ENCODE results near the gene CBX7. TPM values are rescaled to one million over a fixed set of nuclear protein-coding genes. Genes with fewer than 3 reads are reported as not detected.

CBX7 gene
- total and polyA plus RNA-seq, 5 donors, result 68.1 to 97.9 (median 72.5) TPM

- DNase-seq (peak in 1 of 3 donors; percentile 52), ATAC-seq (no peak)
- intact Hi-C loops (cut with DNase I), result no loop called here
Observed at GRCh38 chr22:39098026-39098425, 54.5 kb downstream of the CBX7 start.

GRCh38 chr22:39097098-39098020, 55.1 kb downstream of the CBX7 start, which contains the start of gene APOBEC3H:
Gene APOBEC3H (plus strand): TSS chr22:39097244. CDS start chr22:39100279, 3,035 bp downstream.
- 74% methylated on average over 9 of the region's 9 CpGs for whole genome bisulfite sequencing
- Histone ChIP-seq H3K27me3 (ENCODE audit: control insufficient read depth, insufficient read depth) (no peaks in the 10 kb centered on the region), H3K27ac (ENCODE audit: low read length) (no peak within 1 kb of the TSS), H3K9me3 (ENCODE audit: control insufficient read depth, low read length) (no peaks in the 10 kb centered on the region), H3K4me1 (ENCODE audit: control insufficient read depth, insufficient read depth, low read length) (peaks cover 2% of the 10 kb centered on the region), H3K4me3 (ENCODE audit: low read length) (no peak within 1 kb of the TSS)
- DNase-seq, result no peak
- intact Hi-C loops (cut with DNase I), result no loop called here
- ATAC-seq, result peak; percentile 59 to 80

More at GRCh38 chr22:39098026-39098425, 54.5 kb downstream of the CBX7 start:
- H3K27me3 ChIP-seq (ENCODE audit: control insufficient read depth, insufficient read depth), result no peaks in the 10 kb centered on the region
- peaks cover 2% of the 10 kb centered on the region for H3K4me1 ChIP-seq (ENCODE audit: control insufficient read depth, insufficient read depth, low read length)
- no peaks in the 10 kb centered on the region for H3K9me3 ChIP-seq (ENCODE audit: control insufficient read depth, low read length)
- H3K4me3 ChIP-seq (ENCODE audit: low read length), result no peak overlapping the region
- H3K27ac ChIP-seq (ENCODE audit: low read length), result no peak overlapping the region
- 72% methylated on average over 6 of the region's 6 CpGs for WGBS

- no peaks in the 10 kb centered on the region for H3K9me3 ChIP-seq (ENCODE audit: control insufficient read depth, low read length)
- peak in 1 of 2 donors; percentile 17 for ATAC-seq
- peaks cover 2% of the 10 kb centered on the region for H3K4me1 ChIP-seq (ENCODE audit: control insufficient read depth, insufficient read depth, low read length)
- DNase-seq, result no peak
- WGBS, result 86% methylated on average over 3 of the region's 3 CpGs
- no peak overlapping the region for H3K27ac ChIP-seq (ENCODE audit: low read length)
- H3K4me3 ChIP-seq (ENCODE audit: low read length), result no peak overlapping the region
- intact Hi-C loops (cut with DNase I), result no loop called here
- no peaks in the 10 kb centered on the region for H3K27me3 ChIP-seq (ENCODE audit: control insufficient read depth, insufficient read depth)
Observed at GRCh38 chr22:39095971-39096370, 56.5 kb downstream of the CBX7 start.

- H3K4me3 ChIP-seq (ENCODE audit: low read length), result no peak overlapping the region
- no peak for ATAC-seq
- peaks cover 2% of the 10 kb centered on the region for H3K4me1 ChIP-seq (ENCODE audit: control insufficient read depth, insufficient read depth, low read length)
- no peak for DNase-seq
- no peaks in the 10 kb centered on the region for H3K27me3 ChIP-seq (ENCODE audit: control insufficient read depth, insufficient read depth)
- intact Hi-C loops (cut with DNase I), result no loop called here
- no peaks in the 10 kb centered on the region for H3K9me3 ChIP-seq (ENCODE audit: control insufficient read depth, low read length)
- no peak overlapping the region for H3K27ac ChIP-seq (ENCODE audit: low read length)
- 83% methylated on average over 14 of the region's 14 CpGs for WGBS
Observed at GRCh38 chr22:39094717-39095389, 57.6 kb downstream of the CBX7 start.

GRCh38 chr22:39092111-39092862, 60.2 kb downstream of the CBX7 start:
- Histone ChIP-seq H3K4me1 (ENCODE audit: control insufficient read depth, insufficient read depth, low read length) (peaks cover 4% of the 10 kb centered on the region), H3K9me3 (ENCODE audit: control insufficient read depth, low read length) (no peaks in the 10 kb centered on the region), H3K4me3 (ENCODE audit: low read length) (no peak overlapping the region), H3K27me3 (ENCODE audit: control insufficient read depth, insufficient read depth) (no peaks in the 10 kb centered on the region), H3K27ac (ENCODE audit: low read length) (no peak overlapping the region)
- ATAC-seq (no peak), DNase-seq (no peak)
- 66% methylated on average over 8 of the region's 8 CpGs for WGBS
- intact Hi-C loops (cut with DNase I), result no loop called here

GRCh38 chr22:39091126-39092081, 61.1 kb downstream of the CBX7 start:
- no peaks in the 10 kb centered on the region for H3K9me3 ChIP-seq (ENCODE audit: control insufficient read depth, low read length)
- no peak overlapping the region for H3K4me3 ChIP-seq (ENCODE audit: low read length)
- H3K27ac ChIP-seq (ENCODE audit: low read length), result no peak overlapping the region
- H3K27me3 ChIP-seq (ENCODE audit: control insufficient read depth, insufficient read depth), result no peaks in the 10 kb centered on the region
- no peak for ATAC-seq
- intact Hi-C loops (cut with DNase I), result no loop called here
- peaks cover 1% of the 10 kb centered on the region for H3K4me1 ChIP-seq (ENCODE audit: control insufficient read depth, insufficient read depth, low read length)
- WGBS, result 75% methylated on average over 23 of the region's 23 CpGs
- DNase-seq, result no peak

- intact Hi-C loops (cut with DNase I), result no loop called here
- DNase-seq (peak in 2 of 3 donors; percentile 73 to 74), ATAC-seq (peak in 1 of 2 donors; percentile 5)
- H3K4me3 ChIP-seq (ENCODE audit: low read length), result no peak overlapping the region
- H3K27ac ChIP-seq (ENCODE audit: low read length), result no peak overlapping the region
- 69% methylated on average over 15 of the region's 15 CpGs for WGBS
- H3K27me3 ChIP-seq (ENCODE audit: control insufficient read depth, insufficient read depth), result no peaks in the 10 kb centered on the region
- H3K9me3 ChIP-seq (ENCODE audit: control insufficient read depth, low read length), result no peaks in the 10 kb centered on the region
- peaks cover 1% of the 10 kb centered on the region for H3K4me1 ChIP-seq (ENCODE audit: control insufficient read depth, insufficient read depth, low read length)
Observed at GRCh38 chr22:39090426-39091064, 61.9 kb downstream of the CBX7 start.

GRCh38 chr22:39089928-39090327, 62.6 kb downstream of the CBX7 start:
- Histone ChIP-seq H3K9me3 (ENCODE audit: control insufficient read depth, low read length) (no peaks in the 10 kb centered on the region), H3K4me1 (ENCODE audit: control insufficient read depth, insufficient read depth, low read length) (peaks cover 1% of the 10 kb centered on the region), H3K4me3 (ENCODE audit: low read length) (no peak overlapping the region), H3K27ac (ENCODE audit: low read length) (no peak overlapping the region), H3K27me3 (ENCODE audit: control insufficient read depth, insufficient read depth) (no peaks in the 10 kb centered on the region)
- WGBS, result 62% methylated on average over 6 of the region's 6 CpGs
- no peak for DNase-seq
- intact Hi-C loops (cut with DNase I), result no loop called here
- no peak for ATAC-seq

- Histone ChIP-seq H3K4me3 (ENCODE audit: low read length) (no peak overlapping the region), H3K4me1 (ENCODE audit: control insufficient read depth, insufficient read depth, low read length) (peaks cover 1% of the 10 kb centered on the region), H3K9me3 (ENCODE audit: control insufficient read depth, low read length) (no peaks in the 10 kb centered on the region), H3K27ac (ENCODE audit: low read length) (no peak overlapping the region), H3K27me3 (ENCODE audit: control insufficient read depth, insufficient read depth) (no peaks in the 10 kb centered on the region)
- 80% methylated on average over 5 of the region's 5 CpGs for WGBS
- DNase-seq (no peak), ATAC-seq (no peak)
- intact Hi-C loops (cut with DNase I), result no loop called here
Observed at GRCh38 chr22:39088685-39089032, 63.8 kb downstream of the CBX7 start.
